Measurements from ENCODE around the gene PTPRT.

The PTPRT gene

GRCh38 chr20:42598581-42598980, 591.1 kb downstream of the PTPRT start:
- no peak for DNase-seq

- DNase-seq = no peak
Observed at GRCh38 chr20:42595625-42596024, 594.1 kb downstream of the PTPRT start.

GRCh38 chr20:42594659-42595058, 595.0 kb downstream of the PTPRT start:
- no peak for DNase-seq

GRCh38 chr20:42594011-42594410, 595.7 kb downstream of the PTPRT start:
- no peak for DNase-seq

GRCh38 chr20:42589976-42590639, 599.6 kb downstream of the PTPRT start:
- DNase-seq = no peak

GRCh38 chr20:42588847-42589246, 600.9 kb downstream of the PTPRT start:
- DNase-seq = no peak

- no peak for DNase-seq
Observed at GRCh38 chr20:42587427-42587826, 602.3 kb downstream of the PTPRT start.

GRCh38 chr20:42581311-42581710, 608.4 kb downstream of the PTPRT start:
- DNase-seq = no peak

GRCh38 chr20:42576167-42576566, 613.5 kb downstream of the PTPRT start:
- no peak for DNase-seq

GRCh38 chr20:42572320-42573016, 617.2 kb downstream of the PTPRT start:
- no peak for DNase-seq

GRCh38 chr20:42567409-42567808, 622.3 kb downstream of the PTPRT start:
- DNase-seq = no peak

- no peak for DNase-seq
Observed at GRCh38 chr20:42565235-42565995, 624.3 kb downstream of the PTPRT start.

GRCh38 chr20:42559665-42560064, 630.0 kb downstream of the PTPRT start:
- DNase-seq = no peak

GRCh38 chr20:42556575-42556974, 633.1 kb downstream of the PTPRT start:
- no peak for DNase-seq

- no peak for DNase-seq
Observed at GRCh38 chr20:42553374-42553773, 636.3 kb downstream of the PTPRT start.

- no peak for DNase-seq
Observed at GRCh38 chr20:42549496-42549895, 640.2 kb downstream of the PTPRT start.

GRCh38 chr20:42544926-42545325, 644.8 kb downstream of the PTPRT start:
- no peak for DNase-seq

GRCh38 chr20:42532831-42533230, 656.9 kb downstream of the PTPRT start:
- no peak for DNase-seq

GRCh38 chr20:42531508-42531961, 658.2 kb downstream of the PTPRT start:
- DNase-seq = no peak

GRCh38 chr20:42530855-42531448, 658.8 kb downstream of the PTPRT start:
- DNase-seq = peak; percentile 61

- DNase-seq = no peak
Observed at GRCh38 chr20:42530191-42530590, 659.5 kb downstream of the PTPRT start.

- DNase-seq = no peak
Observed at GRCh38 chr20:42524058-42524457, 665.6 kb downstream of the PTPRT start.

GRCh38 chr20:42516692-42517091, 673.0 kb downstream of the PTPRT start:
- DNase-seq = no peak

Data from COR-L47 (cell line).